Keratinocyte (primary cell): ENCODE measurements around the gene FBXO42.

ENCODE experiments used
- CTCF ChIP-seq, 3 experiments: IDR thresholded peaks in 1 of 3; conservative IDR thresholded peaks in 1 of 3; optimal IDR thresholded peaks in 1 of 3; 2 replicates in 2 of 3; 3 replicates in 1 of 3; pipeline versions ENCODE3 to v1.5.1; 2011; ENCODE audit warnings: low read length in 3 of 3, mild to moderate bottlenecking in 3 of 3, moderate library complexity in 2 of 3, control low read depth in 1 of 3, inconsistent platforms in 1 of 3; ENCODE audit not compliant: insufficient read depth in 2 of 3; ENCODE audit errors: extremely low read depth in 1 of 3
- EZH2 ChIP-seq: IDR thresholded peaks from one replicate; pipeline ENCODE4 v1.6.1; 2012; ENCODE audit warnings: inconsistent platforms, mild to moderate bottlenecking, low read length, moderate library complexity

GRCh38 chr1:16250524-16251251 lies 101.6 kb downstream of the FBXO42 start:
- TF ChIP-seq EZH2, result no peak
- no peak for TF ChIP-seq CTCF (optimal IDR thresholded peaks at IDR 0.05 in 1 of 3, IDR thresholded peaks at IDR 0.05 in 1 of 3, conservative IDR thresholded peaks at IDR 0.05 in 1 of 3; ENCODE audit: extremely low read depth in 1 of 3, insufficient read depth in 2 of 3, low read length in 3 of 3)
